Measurements from ENCODE around the gene HLF.

DNA sequence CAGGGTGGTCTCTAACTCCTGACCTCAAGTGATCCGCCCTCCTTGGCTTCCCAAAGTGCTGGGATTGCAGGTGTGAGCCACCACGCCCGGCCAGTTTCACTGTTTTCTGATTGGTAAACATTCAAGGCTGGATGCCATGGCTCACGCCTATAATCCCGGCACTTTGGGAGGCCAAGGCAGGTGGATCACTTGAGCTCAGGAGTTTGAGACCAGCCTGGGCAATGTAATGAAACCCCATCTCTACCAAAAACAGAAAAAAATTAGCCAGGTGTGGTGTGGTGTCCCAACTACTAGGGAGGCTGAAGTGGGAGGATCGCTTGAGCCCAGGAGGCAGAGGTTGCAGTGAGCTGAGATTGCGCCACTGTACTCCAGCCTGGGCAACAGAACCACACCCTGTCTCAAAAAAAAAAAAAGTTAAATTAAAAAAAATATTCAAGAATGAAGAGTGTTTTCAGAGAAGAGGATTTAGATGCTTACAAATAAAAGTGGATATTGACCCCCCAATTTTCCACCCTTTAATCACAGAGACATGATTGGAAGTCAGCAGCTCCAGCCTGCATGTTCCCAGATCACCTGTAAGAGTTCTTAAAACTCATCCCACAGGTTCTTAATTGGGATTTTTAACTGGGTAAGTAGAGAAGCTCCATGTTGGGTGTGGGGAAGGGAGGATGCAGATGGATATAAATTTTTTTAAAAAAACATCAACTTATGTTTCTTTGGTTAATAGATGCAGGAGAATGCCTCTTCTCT, 23.8 kb downstream of the HLF start:
- TF ChIP-seq, protein P1, sequence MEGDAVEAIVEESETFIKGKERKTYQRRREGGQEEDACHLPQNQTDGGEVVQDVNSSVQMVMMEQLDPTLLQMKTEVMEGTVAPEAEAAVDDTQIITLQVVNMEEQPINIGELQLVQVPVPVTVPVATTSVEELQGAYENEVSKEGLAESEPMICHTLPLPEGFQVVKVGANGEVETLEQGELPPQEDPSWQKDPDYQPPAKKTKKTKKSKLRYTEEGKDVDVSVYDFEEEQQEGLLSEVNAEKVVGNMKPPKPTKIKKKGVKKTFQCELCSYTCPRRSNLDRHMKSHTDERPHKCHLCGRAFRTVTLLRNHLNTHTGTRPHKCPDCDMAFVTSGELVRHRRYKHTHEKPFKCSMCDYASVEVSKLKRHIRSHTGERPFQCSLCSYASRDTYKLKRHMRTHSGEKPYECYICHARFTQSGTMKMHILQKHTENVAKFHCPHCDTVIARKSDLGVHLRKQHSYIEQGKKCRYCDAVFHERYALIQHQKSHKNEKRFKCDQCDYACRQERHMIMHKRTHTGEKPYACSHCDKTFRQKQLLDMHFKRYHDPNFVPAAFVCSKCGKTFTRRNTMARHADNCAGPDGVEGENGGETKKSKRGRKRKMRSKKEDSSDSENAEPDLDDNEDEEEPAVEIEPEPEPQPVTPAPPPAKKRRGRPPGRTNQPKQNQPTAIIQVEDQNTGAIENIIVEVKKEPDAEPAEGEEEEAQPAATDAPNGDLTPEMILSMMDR (IDR thresholded peaks at IDR 0.05), result no peak
- TF ChIP-seq SIN3A (IDR thresholded peaks at IDR 0.05; ENCODE audit: borderline replicate concordance, insufficient read depth, low read depth, low read length) (no peak), POLR2AphosphoS5 (IDR thresholded peaks at IDR 0.05; ENCODE audit: low read depth, low read length) (no peak), TCF7L2 (IDR thresholded peaks at IDR 0.05; ENCODE audit: low read depth, low read length) (no peak)
- TF ChIP-seq, protein P2, sequence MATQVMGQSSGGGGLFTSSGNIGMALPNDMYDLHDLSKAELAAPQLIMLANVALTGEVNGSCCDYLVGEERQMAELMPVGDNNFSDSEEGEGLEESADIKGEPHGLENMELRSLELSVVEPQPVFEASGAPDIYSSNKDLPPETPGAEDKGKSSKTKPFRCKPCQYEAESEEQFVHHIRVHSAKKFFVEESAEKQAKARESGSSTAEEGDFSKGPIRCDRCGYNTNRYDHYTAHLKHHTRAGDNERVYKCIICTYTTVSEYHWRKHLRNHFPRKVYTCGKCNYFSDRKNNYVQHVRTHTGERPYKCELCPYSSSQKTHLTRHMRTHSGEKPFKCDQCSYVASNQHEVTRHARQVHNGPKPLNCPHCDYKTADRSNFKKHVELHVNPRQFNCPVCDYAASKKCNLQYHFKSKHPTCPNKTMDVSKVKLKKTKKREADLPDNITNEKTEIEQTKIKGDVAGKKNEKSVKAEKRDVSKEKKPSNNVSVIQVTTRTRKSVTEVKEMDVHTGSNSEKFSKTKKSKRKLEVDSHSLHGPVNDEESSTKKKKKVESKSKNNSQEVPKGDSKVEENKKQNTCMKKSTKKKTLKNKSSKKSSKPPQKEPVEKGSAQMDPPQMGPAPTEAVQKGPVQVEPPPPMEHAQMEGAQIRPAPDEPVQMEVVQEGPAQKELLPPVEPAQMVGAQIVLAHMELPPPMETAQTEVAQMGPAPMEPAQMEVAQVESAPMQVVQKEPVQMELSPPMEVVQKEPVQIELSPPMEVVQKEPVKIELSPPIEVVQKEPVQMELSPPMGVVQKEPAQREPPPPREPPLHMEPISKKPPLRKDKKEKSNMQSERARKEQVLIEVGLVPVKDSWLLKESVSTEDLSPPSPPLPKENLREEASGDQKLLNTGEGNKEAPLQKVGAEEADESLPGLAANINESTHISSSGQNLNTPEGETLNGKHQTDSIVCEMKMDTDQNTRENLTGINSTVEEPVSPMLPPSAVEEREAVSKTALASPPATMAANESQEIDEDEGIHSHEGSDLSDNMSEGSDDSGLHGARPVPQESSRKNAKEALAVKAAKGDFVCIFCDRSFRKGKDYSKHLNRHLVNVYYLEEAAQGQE (IDR thresholded peaks at IDR 0.05; ENCODE audit: insufficient read depth in 1 of 2, low read depth in 2 of 2, low read length in 1 of 2), result no peak

Measured in Panc1 (cell line).